Naive thymus-derived CD8-positive, alpha-beta T cell (primary cell): ENCODE data around the gene PLA2G15. TPM values are rescaled to one million over a fixed set of nuclear protein-coding genes. Genes with fewer than 3 reads are reported as not detected.

Experiments used
- ATAC-seq, 2 donors: fragments of 150-1000 bp; cut with Tn5 transposase in 1 of 2; sonication (Bioruptor Pico), chemical (Tn5 transposase) in 1 of 2; 1 replicate in 1 of 2; 2 replicates in 1 of 2; pipeline ENCODE4 v1.10.0; 2021; ENCODE audit warnings: mild to moderate bottlenecking in 2 of 2, moderate library complexity in 2 of 2
- POLR2A ChIA-PET: fragments of 350-600 bp; sonication (Branson Sonifier 250); formaldehyde crosslinking; loops from one replicate; lab custom pipeline; 2021; ENCODE audit warnings: antibody characterized with exemption; lab: Charles Lee
- DNase-seq, 10 donors: peaks; one replicate each; pipeline versions ENCODE4 v3.0.0 to v3.0.0-alpha.2; 2020 to 2022
- H3K27ac Mint-ChIP-seq, 10 donors: one replicate each; pipeline ENCODE4 v1.8.0; 2020 to 2022; ENCODE audit warnings: mild to moderate bottlenecking in 10 of 10, mixed read lengths in 10 of 10, moderate library complexity in 4 of 10, inconsistent platforms in 1 of 10
- H3K27me3 Mint-ChIP-seq, 5 donors: one replicate each; pipeline ENCODE4 v1.8.0; 2021 to 2022; ENCODE audit warnings: mixed read lengths in 5 of 5
- H3K36me3 Mint-ChIP-seq, 3 donors: one replicate each; pipeline ENCODE4 v1.8.0; 2020 to 2022; ENCODE audit warnings: mixed read lengths in 3 of 3, mild to moderate bottlenecking in 2 of 3, inconsistent platforms in 1 of 3
- H3K4me1 Mint-ChIP-seq, 4 donors: one replicate each; pipeline ENCODE4 v1.8.0; 2021 to 2022; ENCODE audit warnings: mixed read lengths in 4 of 4
- H3K4me3 Mint-ChIP-seq, 10 donors: one replicate each; pipeline ENCODE4 v1.8.0; 2020 to 2022; ENCODE audit warnings: mild to moderate bottlenecking in 10 of 10, mixed read lengths in 10 of 10, moderate library complexity in 6 of 10, inconsistent platforms in 1 of 10
- H3K9me3 Mint-ChIP-seq, 9 donors: one replicate each; pipeline ENCODE4 v1.8.0; 2020 to 2022; ENCODE audit warnings: mixed read lengths in 9 of 9, mild to moderate bottlenecking in 3 of 9, inconsistent platforms in 1 of 9, moderate library complexity in 1 of 9
- polyA plus RNA-seq, 3 donors: library from polyadenylated mRNA; unstranded; fragments of 300-500 nt; fragmentation: Illumina TruSeq; gene quantifications; one replicate each; pipeline ENCODE4 v1.2.3, GENCODE V29; 2021
- total RNA-seq, 8 experiments: library from RNA in 2 of 8; stranded (reverse) in 2 of 8; gene quantifications; one replicate each; pipeline ENCODE4 v1.2.3 and lab custom pipeline; 2021 to 2026

Gene PLA2G15
- total and polyA plus RNA-seq, 5 experiments from 2014 or later = 2.4 to 9.6 (median 6.3) TPM

GRCh38 chr16:68289621-68290329 is 44.6 kb downstream of the PLA2G15 start:
- peak overlapping the region; percentile 40 to 86 (median 64) for H3K4me3 Mint-ChIP-seq
- H3K4me1 Mint-ChIP-seq = peaks cover 51 to 90% (median 89%) of the 10 kb centered on the region in 4 donors
- ATAC-seq (peak; percentile 57), DNase-seq (peak in 6 of 10 donors; percentile 39 to 73 (median 44))
- peak overlapping the region; percentile 83 to 98 (median 94) for H3K27ac Mint-ChIP-seq
- H3K27me3 Mint-ChIP-seq = no peaks in the 10 kb centered on the region
- H3K9me3 Mint-ChIP-seq = no peaks in the 10 kb centered on the region
- H3K36me3 Mint-ChIP-seq = peaks cover 5 to 74% (median 24%) of the 10 kb centered on the region in 3 donors
- POLR2A ChIA-PET = interaction anchor here (0.8 to 40.3 kb wide), 4 partner anchors 6 to 205 kb away, joined by 3 to 1294 read pairs (median 649); partner anchors contain the start of genes NFATC3, PRMT7, SLC7A6 and SLC7A6OS

GRCh38 chr16:68290450-68290849 is 45.3 kb downstream of the PLA2G15 start:
- ATAC-seq (no peak), DNase-seq (peak in 1 of 10 donors; percentile 37)
- Mint-ChIP-seq H3K27me3 (no peaks in the 10 kb centered on the region), H3K9me3 (no peaks in the 10 kb centered on the region), H3K4me3 (peak overlapping the region; percentile 40 to 86 (median 64)), H3K4me1 (peaks cover 48 to 84% (median 82%) of the 10 kb centered on the region in 4 donors), H3K27ac (peak overlapping the region; percentile 83 to 98 (median 94)), H3K36me3 (peaks cover 5 to 78% (median 26%) of the 10 kb centered on the region in 3 donors)
- POLR2A ChIA-PET = interaction anchor here (1.3 to 40.3 kb wide), 3 partner anchors 5 to 206 kb away, joined by 4 to 1294 read pairs (median 1294); partner anchors contain the start of genes NFATC3, PRMT7, SLC7A6 and SLC7A6OS

- peak in 1 of 10 donors; percentile 30 for DNase-seq
- Mint-ChIP-seq H3K9me3 (no peaks in the 10 kb centered on the region), H3K4me1 (peaks cover 50 to 85% (median 76%) of the 10 kb centered on the region in 4 donors), H3K36me3 (peaks cover 5 to 84% (median 26%) of the 10 kb centered on the region in 3 donors), H3K27me3 (no peaks in the 10 kb centered on the region), H3K27ac (peak overlapping the region; percentile 83 to 98 (median 94)), H3K4me3 (peak overlapping the region in 9 of 10 donors; percentile 50 to 87 (median 72))
- POLR2A ChIA-PET = interaction anchor here (34.3 to 40.3 kb wide), 2 partner anchors 4 to 16 kb away, joined by 1294 read pairs; partner anchors contain the start of genes PRMT7, SLC7A6 and SLC7A6OS
- ATAC-seq = no peak
Measured at GRCh38 chr16:68291227-68291626, 46.1 kb downstream of the PLA2G15 start.

GRCh38 chr16:68292425-68292824 is 47.3 kb downstream of the PLA2G15 start:
- H3K36me3 Mint-ChIP-seq = peaks cover 5 to 92% (median 29%) of the 10 kb centered on the region in 3 donors
- peak overlapping the region in 8 of 10 donors; percentile 12 to 87 (median 68) for H3K4me3 Mint-ChIP-seq
- H3K27me3 Mint-ChIP-seq = no peaks in the 10 kb centered on the region
- POLR2A ChIA-PET = interaction anchor here (34.3 to 40.3 kb wide), 2 partner anchors 3 to 17 kb away, joined by 1294 read pairs; partner anchors contain the start of genes PRMT7, SLC7A6 and SLC7A6OS
- no peak for DNase-seq
- no peak for ATAC-seq
- H3K9me3 Mint-ChIP-seq = no peaks in the 10 kb centered on the region
- H3K4me1 Mint-ChIP-seq = peaks cover 42 to 82% (median 69%) of the 10 kb centered on the region in 4 donors
- peak overlapping the region; percentile 83 to 98 (median 94) for H3K27ac Mint-ChIP-seq

GRCh38 chr16:68296291-68296690 is 51.1 kb downstream of the PLA2G15 start:
- H3K4me1 Mint-ChIP-seq = peaks cover 22 to 63% (median 43%) of the 10 kb centered on the region in 4 donors
- peaks cover 5 to 95% (median 23%) of the 10 kb centered on the region in 3 donors for H3K36me3 Mint-ChIP-seq
- peak overlapping the region in 7 of 10 donors; percentile 5 to 98 (median 43) for H3K27ac Mint-ChIP-seq
- POLR2A ChIA-PET = interaction anchor here (0.6 to 34.3 kb wide), 2 partner anchors 21 to 224 kb away, joined by 3 to 1294 read pairs; partner anchors contain the start of gene SLC7A6
- no peaks in the 10 kb centered on the region for H3K9me3 Mint-ChIP-seq
- no peak for DNase-seq
- no peak for ATAC-seq
- no peaks in the 10 kb centered on the region for H3K27me3 Mint-ChIP-seq
- no peak overlapping the region for H3K4me3 Mint-ChIP-seq

- ATAC-seq (no peak), DNase-seq (peak in 1 of 10 donors; percentile 35)
- Mint-ChIP-seq H3K36me3 (peaks cover 6 to 95% (median 23%) of the 10 kb centered on the region in 3 donors), H3K9me3 (no peaks in the 10 kb centered on the region), H3K27me3 (no peaks in the 10 kb centered on the region), H3K27ac (peak overlapping the region in 9 of 10 donors; percentile 20 to 77 (median 60)), H3K4me3 (no peak overlapping the region), H3K4me1 (peaks cover 19 to 63% (median 40%) of the 10 kb centered on the region in 4 donors)
- POLR2A ChIA-PET = interaction anchor here (0.6 to 34.3 kb wide), 2 partner anchors 21 to 224 kb away, joined by 3 to 1294 read pairs; partner anchors contain the start of gene SLC7A6
Measured at GRCh38 chr16:68296693-68297092, 51.5 kb downstream of the PLA2G15 start.

- Mint-ChIP-seq H3K27ac (peak overlapping the region in 9 of 10 donors; percentile 19 to 77 (median 56)), H3K4me1 (peaks cover 14 to 53% (median 35%) of the 10 kb centered on the region in 4 donors), H3K36me3 (peaks cover 9 to 96% (median 27%) of the 10 kb centered on the region in 3 donors), H3K27me3 (no peaks in the 10 kb centered on the region), H3K4me3 (no peak overlapping the region), H3K9me3 (no peaks in the 10 kb centered on the region)
- no peak for DNase-seq
- no peak for ATAC-seq
- POLR2A ChIA-PET = interaction anchor here (0.9 to 34.3 kb wide), 2 partner anchors 11 to 22 kb away, joined by 4 to 1294 read pairs; partner anchors contain the start of gene SLC7A6
Measured at GRCh38 chr16:68297908-68298307, 52.7 kb downstream of the PLA2G15 start.

- Mint-ChIP-seq H3K4me3 (no peak overlapping the region), H3K27me3 (no peaks in the 10 kb centered on the region), H3K4me1 (peaks cover 13 to 50% (median 33%) of the 10 kb centered on the region in 4 donors), H3K27ac (peak overlapping the region in 8 of 10 donors; percentile 19 to 77 (median 50)), H3K36me3 (peaks cover 8 to 96% (median 28%) of the 10 kb centered on the region in 3 donors), H3K9me3 (no peaks in the 10 kb centered on the region)
- no peak for ATAC-seq
- no peak for DNase-seq
- POLR2A ChIA-PET = interaction anchor here (0.9 to 34.3 kb wide), 2 partner anchors 11 to 23 kb away, joined by 4 to 1294 read pairs; partner anchors contain the start of gene SLC7A6
Measured at GRCh38 chr16:68298312-68298711, 53.1 kb downstream of the PLA2G15 start.

- Mint-ChIP-seq H3K27ac (peak overlapping the region in 9 of 10 donors; percentile 10 to 82 (median 67)), H3K9me3 (no peaks in the 10 kb centered on the region), H3K27me3 (no peaks in the 10 kb centered on the region), H3K4me1 (peaks cover 8 to 43% (median 28%) of the 10 kb centered on the region in 4 donors), H3K36me3 (peaks cover 4 to 96% (median 30%) of the 10 kb centered on the region in 3 donors), H3K4me3 (no peak overlapping the region)
- POLR2A ChIA-PET = interaction anchor here (0.9 to 34.3 kb wide), 4 partner anchors 10 to 23 kb away, joined by 4 to 1294 read pairs (median 8); partner anchors contain the start of genes PRMT7, SLC7A6 and SLC7A6OS
- DNase-seq (peak in 1 of 10 donors; percentile 21), ATAC-seq (no peak)
Measured at GRCh38 chr16:68298907-68299561, 53.9 kb downstream of the PLA2G15 start.

- H3K27ac Mint-ChIP-seq = peak overlapping the region in 9 of 10 donors; percentile 8 to 82 (median 37)
- DNase-seq (no peak), ATAC-seq (no peak)
- no peaks in the 10 kb centered on the region for H3K9me3 Mint-ChIP-seq
- H3K4me3 Mint-ChIP-seq = no peak overlapping the region
- no peaks in the 10 kb centered on the region for H3K27me3 Mint-ChIP-seq
- H3K36me3 Mint-ChIP-seq = peaks cover 4 to 93% (median 30%) of the 10 kb centered on the region in 3 donors
- POLR2A ChIA-PET = interaction anchor here (0.6 to 34.3 kb wide), 4 partner anchors 9 to 61 kb away, joined by 3 to 1294 read pairs (median 8); partner anchors contain the start of genes PRMT7, SLC7A6 and SLC7A6OS
- peaks cover 4 to 37% (median 23%) of the 10 kb centered on the region in 4 donors for H3K4me1 Mint-ChIP-seq
Measured at GRCh38 chr16:68299571-68300453, 54.6 kb downstream of the PLA2G15 start.
